ENCODE measurements around the gene PHYKPL. TPM values are rescaled to one million over a fixed set of nuclear protein-coding genes. Genes with fewer than 3 reads are reported as not detected.

Gene PHYKPL
- total and polyA plus RNA-seq, 2 donors (not counting 1 experiment from before 2014, with no cell fraction given) = 263 to 313 TPM

- no peaks in the 10 kb centered on the region for H3K79me2 ChIP-seq (ENCODE audit: control insufficient read depth, insufficient read depth, low read length)
- no peaks in the 10 kb centered on the region for H4K20me1 ChIP-seq (ENCODE audit: control insufficient read depth, insufficient read depth, low read length, poor library complexity, severe bottlenecking)
- WGBS (ENCODE audit: insufficient coverage) = 87% methylated on average over 10 of the region's 10 CpGs
- no peak overlapping the region for H3K9ac ChIP-seq (ENCODE audit: low read length)
- DNase-seq = no peak
- CTCF ChIA-PET = no interaction called here
- H3K27me3 Mint-ChIP-seq = peaks cover 8% of the 10 kb centered on the region
- H2AFZ ChIP-seq (ENCODE audit: insufficient read depth, low read depth, low read length, poor library complexity, severe bottlenecking) = no peak overlapping the region
- no peak overlapping the region for H3K27ac Mint-ChIP-seq
- no peak overlapping the region for H3K4me3 ChIP-seq (ENCODE audit: control extremely low read depth in 1 of 5, extremely low read depth in 1 of 5, insufficient read depth in 1 of 5, low read depth in 2 of 5, low read length in 4 of 5)
- POLR2A ChIA-PET = no interaction called here
- H3K9me3 Mint-ChIP-seq (ENCODE audit: insufficient read depth) = peaks cover 4% of the 10 kb centered on the region
- H3K4me1 Mint-ChIP-seq = no peaks in the 10 kb centered on the region
- no peaks in the 10 kb centered on the region for H3K36me3 ChIP-seq (replicated peaks in 1 of 2; ENCODE audit: control extremely low read depth in 1 of 2, control insufficient read depth in 1 of 2, extremely low read depth in 1 of 2, insufficient read depth in 2 of 2, low read length in 1 of 2)
- H3K4me3 Mint-ChIP-seq = no peak overlapping the region
- no peak overlapping the region for H3K27ac ChIP-seq (ENCODE audit: low read length in 2 of 2)
- intact Hi-C loops (cut with micrococcal nuclease) = no loop called here
- H3K4me1 ChIP-seq (ENCODE audit: control insufficient read depth in 2 of 2, insufficient read depth in 2 of 2, low read length in 2 of 2) = no peaks in the 10 kb centered on the region
- no peak overlapping the region for H3K4me2 ChIP-seq (replicated peaks; ENCODE audit: low read depth, low read length, poor library complexity, severe bottlenecking)
- ATAC-seq (ENCODE audit: low read depth) = no peak
- no peaks in the 10 kb centered on the region for H3K9me3 ChIP-seq (ENCODE audit: control extremely low read depth in 1 of 3, control insufficient read depth in 2 of 3, insufficient read depth in 1 of 3, low read length in 2 of 3)
- TF ChIP-seq EZH2 (IDR thresholded peaks at IDR 0.05; ENCODE audit: borderline replicate concordance, insufficient read depth, low read depth, low read length, poor library complexity, severe bottlenecking) = no peak
- no peak for TF ChIP-seq CTCF (IDR thresholded peaks at IDR 0.05)
- no peaks in the 10 kb centered on the region for H3K27me3 ChIP-seq (replicated peaks in 1 of 4; ENCODE audit: control extremely low read depth in 1 of 4, control insufficient read depth in 3 of 4, insufficient read depth in 4 of 4, low read length in 3 of 4)
These were observed 35.3 kb upstream of the PHYKPL start for GRCh38 chr5:178267876-178268275.

GRCh38 chr5:178267245-178267644 lies 34.6 kb upstream of the PHYKPL start:
- H3K27ac Mint-ChIP-seq = no peak overlapping the region
- intact Hi-C loops (cut with micrococcal nuclease) = no loop called here
- Histone ChIP-seq H3K36me3 (replicated peaks in 1 of 2; ENCODE audit: control extremely low read depth in 1 of 2, control insufficient read depth in 1 of 2, extremely low read depth in 1 of 2, insufficient read depth in 2 of 2, low read length in 1 of 2) (no peaks in the 10 kb centered on the region), H3K4me1 (ENCODE audit: control insufficient read depth in 2 of 2, insufficient read depth in 2 of 2, low read length in 2 of 2) (no peaks in the 10 kb centered on the region), H3K79me2 (ENCODE audit: control insufficient read depth, insufficient read depth, low read length) (no peaks in the 10 kb centered on the region), H3K27ac (ENCODE audit: low read length in 2 of 2) (no peak overlapping the region), H2AFZ (ENCODE audit: insufficient read depth, low read depth, low read length, poor library complexity, severe bottlenecking) (no peak overlapping the region), H3K27me3 (replicated peaks in 1 of 4; ENCODE audit: control extremely low read depth in 1 of 4, control insufficient read depth in 3 of 4, insufficient read depth in 4 of 4, low read length in 3 of 4) (no peaks in the 10 kb centered on the region), H3K9ac (ENCODE audit: low read length) (no peak overlapping the region), H3K4me2 (replicated peaks; ENCODE audit: low read depth, low read length, poor library complexity, severe bottlenecking) (no peak overlapping the region), H3K9me3 (ENCODE audit: control extremely low read depth in 1 of 3, control insufficient read depth in 2 of 3, insufficient read depth in 1 of 3, low read length in 2 of 3) (no peaks in the 10 kb centered on the region), H4K20me1 (ENCODE audit: control insufficient read depth, insufficient read depth, low read length, poor library complexity, severe bottlenecking) (no peaks in the 10 kb centered on the region), H3K4me3 (ENCODE audit: control extremely low read depth in 1 of 5, extremely low read depth in 1 of 5, insufficient read depth in 1 of 5, low read depth in 2 of 5, low read length in 4 of 5) (no peak overlapping the region)
- ChIA-PET CTCF (no interaction called here), POLR2A (no interaction called here)
- 76% methylated on average over 5 of the region's 6 CpGs for WGBS (ENCODE audit: insufficient coverage)
- DNase-seq = no peak
- TF ChIP-seq CTCF (IDR thresholded peaks at IDR 0.05) (no peak), EZH2 (IDR thresholded peaks at IDR 0.05; ENCODE audit: borderline replicate concordance, insufficient read depth, low read depth, low read length, poor library complexity, severe bottlenecking) (no peak)
- peaks cover 8% of the 10 kb centered on the region for H3K27me3 Mint-ChIP-seq
- no peak for ATAC-seq (ENCODE audit: low read depth)
- no peaks in the 10 kb centered on the region for H3K4me1 Mint-ChIP-seq
- H3K4me3 Mint-ChIP-seq = no peak overlapping the region
- H3K9me3 Mint-ChIP-seq (ENCODE audit: insufficient read depth) = peaks cover 4% of the 10 kb centered on the region

Measured in B cell (primary cell).